Panc1 (cell line): ENCODE measurements around the gene ZNF700. TPM values are rescaled to one million over a fixed set of nuclear protein-coding genes. Genes with fewer than 3 reads are reported as not detected.
"Not testable (repeated sequence)": the region's sequence is repeated elsewhere in the genome, so short reads cannot be mapped to it uniquely, and the experiment has no call there.

Experiments
- ATAC-seq: fragments of 200-7000 bp; cut with Tn5 transposase; 2 replicates; pipeline ENCODE4 v1.9.1; 2020; ENCODE audit warnings: mild to moderate bottlenecking, moderate library complexity
- BruUV-seq: library from RNA; stranded (reverse); fragments of 400-500 nt; replicated peaks from 2 replicates; lab custom pipeline; 2021; lab: Mats Ljungman, UMichigan
- CTCF ChIA-PET: fragments of 300-600 bp; sonication (Branson Sonifier 250); formaldehyde crosslinking; loops from one replicate; lab custom pipeline; 2022; ENCODE audit warnings: antibody characterized with exemption; lab: Charles Lee
- POLR2A ChIA-PET: fragments of 300-600 bp; sonication (Branson Sonifier 250); formaldehyde crosslinking; loops from one replicate; lab custom pipeline; 2022; ENCODE audit warnings: antibody characterized with exemption; lab: Charles Lee
- DNase-seq: peaks from one replicate; pipeline ENCODE4 v3.0.0-alpha.2; 2010; ENCODE audit warnings: low read depth, low spot score
- H3K27ac ChIP-seq: 2 replicates; pipeline ENCODE4 v1.5.1; 2011; ENCODE audit warnings: mild to moderate bottlenecking, low read length, inconsistent platforms
- H3K27me3 ChIP-seq: fragments of 200-500 bp; sonication (Bioruptor generic); 2 replicates; pipeline ENCODE4 v1.6.0; 2014; ENCODE audit warnings: low read length, inconsistent platforms; ENCODE audit not compliant: control insufficient read depth, insufficient read depth
- H3K36me3 ChIP-seq: fragments of 200-500 bp; sonication (Bioruptor generic); 2 replicates; pipeline ENCODE4 v1.5.1; 2014; ENCODE audit warnings: inconsistent platforms, mild to moderate bottlenecking, low read length, moderate library complexity; ENCODE audit not compliant: control insufficient read depth, insufficient read depth
- H3K4me1 ChIP-seq: 2 replicates; pipeline ENCODE4 v1.5.1; 2011; ENCODE audit warnings: inconsistent platforms, mild to moderate bottlenecking, low read length, moderate library complexity; ENCODE audit not compliant: control insufficient read depth, insufficient read depth
- H3K4me3 ChIP-seq, 2 experiments: 2 replicates each; pipeline ENCODE4 v1.5.1; 2011 to 2012; ENCODE audit warnings: low read depth in 2 of 2, low read length in 2 of 2, mild to moderate bottlenecking in 2 of 2, inconsistent platforms in 1 of 2, moderate library complexity in 1 of 2
- H3K9me3 ChIP-seq: fragments of 200-500 bp; sonication (Bioruptor generic); 2 replicates; pipeline ENCODE4 v1.5.1; 2014; ENCODE audit warnings: low read depth, mild to moderate bottlenecking, inconsistent platforms, low read length, moderate library complexity; ENCODE audit not compliant: control insufficient read depth, insufficient read depth
- CTCF ChIP-seq: fragments of 450-650 bp; IDR thresholded peaks from 2 replicates; pipeline ENCODE4 v1.5.1; 2017; ENCODE audit warnings: mild to moderate bottlenecking
- POLR2AphosphoS5 ChIP-seq: IDR thresholded peaks from 2 replicates; pipeline ENCODE4 v1.6.1; 2012; ENCODE audit warnings: mild to moderate bottlenecking, low read depth, low read length, moderate library complexity
- REST ChIP-seq, 2 experiments: IDR thresholded peaks; 2 replicates each; pipeline ENCODE4 v1.6.1; 2011 to 2012; ENCODE audit warnings: low read depth in 2 of 2, control low read depth in 1 of 2, low read length in 1 of 2, mild to moderate bottlenecking in 1 of 2, moderate library complexity in 1 of 2; ENCODE audit not compliant: insufficient read depth in 1 of 2
- SIN3A ChIP-seq: IDR thresholded peaks from 2 replicates; pipeline ENCODE4 v1.6.1; 2012; ENCODE audit warnings: low read depth, mild to moderate bottlenecking, low read length, moderate library complexity, borderline replicate concordance; ENCODE audit not compliant: insufficient read depth
- TCF7L2 ChIP-seq: IDR thresholded peaks from 2 replicates; pipeline ENCODE4 v1.6.1; 2011; ENCODE audit warnings: mild to moderate bottlenecking, low read depth, low read length, inconsistent platforms
- in situ Hi-C: cut with HindIII; loops from 2 replicates; pipeline ENCODE4 v1.10.0; 2016; ENCODE audit warnings: low sequenced_read_pairs, low pct_unique_long_range_greater_than_20kb
- intact Hi-C: fragments of 100-400 bp; cut with micrococcal nuclease; formaldehyde crosslinking; loops from one replicate; pipeline ENCODE4 v1.10.0; 2022; ENCODE audit not compliant: unreplicated experiment
- total RNA-seq: library from RNA; stranded (reverse); gene quantifications from one replicate; pipeline ENCODE4 v1.2.1, GENCODE V29; 2021; ENCODE audit not compliant: unreplicated experiment

ZNF700 gene
- total RNA-seq, 1 experiment from 2014 or later: 10.4 TPM

GRCh38 chr19:11987405-11988281 is 62.7 kb downstream of the ZNF700 start:
- no peaks in the 10 kb centered on the region; the same call in 1 of the 2 replicates for H3K36me3 ChIP-seq
- H3K4me3 ChIP-seq: peak overlapping the region; percentile 89 to 90
- ChIA-PET POLR2A (interaction anchor here (0.5 to 0.6 kb wide), 3 partner anchors 28 to 84 kb away, joined by 5 to 11 read pairs (median 10); no protein-coding TSS in a partner anchor), CTCF (interaction anchor here (0.9 to 2.3 kb wide), 2 partner anchors 63 to 64 kb away, joined by 4 to 10 read pairs; partner anchors contain the start of gene ZNF700)
- TSS peak; percentile 84 for BruUV-seq
- in situ Hi-C loops (no loop called here), intact Hi-C loops (loop anchor here (5.0 to 10.0 kb wide), 2 partner anchors 63 to 190 kb away; partner anchors contain the start of genes ZNF491 and ZNF700)
- TF ChIP-seq POLR2AphosphoS5 (peak; percentile 73), REST (IDR thresholded peaks at IDR 0.05; ENCODE audit: insufficient read depth in 1 of 2, low read depth in 2 of 2, low read length in 1 of 2) (no peak), SIN3A (0 out of 2 replicates have a peak, but pooled peaks have one; percentile 74)
- H3K4me1 ChIP-seq: no peaks in the 10 kb centered on the region
- ATAC-seq (peak; percentile 99), DNase-seq (no peak)
- H3K9me3 ChIP-seq: peaks cover 2% of the 10 kb centered on the region; the same call in 1 of the 2 replicates
- H3K27ac ChIP-seq: peak overlapping the region; percentile 87
- no peaks in the 10 kb centered on the region for H3K27me3 ChIP-seq

- no peak for ATAC-seq
- Histone ChIP-seq H3K4me1 (no peaks in the 10 kb centered on the region), H3K4me3 (peak overlapping the region; percentile 89 to 90), H3K27ac (no peak overlapping the region), H3K27me3 (no peaks in the 10 kb centered on the region), H3K9me3 (peaks cover 2% of the 10 kb centered on the region; the same call in 1 of the 2 replicates), H3K36me3 (no peaks in the 10 kb centered on the region; the same call in 1 of the 2 replicates)
- POLR2A ChIA-PET: interaction anchor here (0.6 kb wide), 2 partner anchors 433 to 1916 kb away, joined by 3 read pairs; no protein-coding TSS in a partner anchor
- DNase-seq: no peak
- in situ Hi-C loops (no loop called here), intact Hi-C loops (loop anchor here (5.0 to 10.0 kb wide), 2 partner anchors 64 to 192 kb away; partner anchors contain the start of genes ZNF491 and ZNF700)
- CTCF ChIA-PET: interaction anchor here (0.6 to 2.3 kb wide), 6 partner anchors 25 to 191 kb away, joined by 3 to 10 read pairs (median 4); partner anchors contain the start of gene ZNF700
- TF ChIP-seq CTCF: peak; percentile 41
- TF ChIP-seq TCF7L2: no peak
- BruUV-seq: no TSS peak
Measured at GRCh38 chr19:11989112-11989456, 64.2 kb downstream of the ZNF700 start.

GRCh38 chr19:11991921-11992320 is 67.0 kb downstream of the ZNF700 start:
- intact Hi-C loops, H3K4me1 ChIP-seq, H3K9me3 ChIP-seq, ATAC-seq, H3K36me3 ChIP-seq, BruUV-seq, H3K4me3 ChIP-seq, CTCF ChIA-PET, H3K27me3 ChIP-seq, in situ Hi-C loops, POLR2A ChIA-PET, DNase-seq, H3K27ac ChIP-seq: not testable (repeated sequence)
